MV-4-11 (cell line): ENCODE data around the gene SPINDOC.
"Not testable (repeated sequence)": the region's sequence is repeated elsewhere in the genome, so short reads cannot be mapped to it uniquely, and the experiment has no call there.

ENCODE experiments used
- DNase-seq: peaks from one replicate; lab custom pipeline; 2025; lab: John Stamatoyannopoulos, UW

The SPINDOC gene

GRCh38 chr11:63858628-63859550 lies 45.6 kb downstream of the SPINDOC start:
- DNase-seq, result peak; percentile 94

GRCh38 chr11:63862923-63863322 lies 49.7 kb downstream of the SPINDOC start:
- DNase-seq, result peak; percentile 65

GRCh38 chr11:63863620-63864019 lies 50.4 kb downstream of the SPINDOC start:
- DNase-seq, result not testable (repeated sequence)

GRCh38 chr11:63866211-63866610 lies 53.0 kb downstream of the SPINDOC start:
- DNase-seq, result peak; percentile 88

- DNase-seq, result no peak
Measured at GRCh38 chr11:63867511-63867910, 54.3 kb downstream of the SPINDOC start.

GRCh38 chr11:63868399-63869064 lies 55.3 kb downstream of the SPINDOC start:
- peak; percentile 30 for DNase-seq

GRCh38 chr11:63869171-63869591 lies 55.9 kb downstream of the SPINDOC start:
- DNase-seq, result no peak

- DNase-seq, result no peak
Measured at GRCh38 chr11:63869683-63870082, 56.4 kb downstream of the SPINDOC start.

- DNase-seq, result no peak
Measured at GRCh38 chr11:63870351-63871140, 57.3 kb downstream of the SPINDOC start.

- peak; percentile 100 for DNase-seq
Measured at GRCh38 chr11:63871962-63872799, 58.9 kb downstream of the SPINDOC start.

- DNase-seq, result no peak
Measured at GRCh38 chr11:63872800-63873197, 59.5 kb downstream of the SPINDOC start.

- DNase-seq, result no peak
Measured at GRCh38 chr11:63873311-63873710, 60.1 kb downstream of the SPINDOC start.

GRCh38 chr11:63874511-63874910 lies 61.3 kb downstream of the SPINDOC start:
- no peak for DNase-seq

- no peak for DNase-seq
Measured at GRCh38 chr11:63875506-63876065, 62.3 kb downstream of the SPINDOC start.

- DNase-seq, result no peak
Measured at GRCh38 chr11:63876616-63877015, 63.4 kb downstream of the SPINDOC start.
